HG03175 (cell line): Measurements from ENCODE around the gene HHIP.
A peak's percentile ranks its signal among the peaks of the same experiment; 100 is the strongest.

Experiments
- ATAC-seq: cut with Tn5 transposase; IDR thresholded peaks from one replicate; pipeline ENCODE4 v1.9.1; 2021; ENCODE audit warnings: mild to moderate bottlenecking, moderate library complexity; ENCODE audit not compliant: unreplicated experiment

HHIP gene, protein sequence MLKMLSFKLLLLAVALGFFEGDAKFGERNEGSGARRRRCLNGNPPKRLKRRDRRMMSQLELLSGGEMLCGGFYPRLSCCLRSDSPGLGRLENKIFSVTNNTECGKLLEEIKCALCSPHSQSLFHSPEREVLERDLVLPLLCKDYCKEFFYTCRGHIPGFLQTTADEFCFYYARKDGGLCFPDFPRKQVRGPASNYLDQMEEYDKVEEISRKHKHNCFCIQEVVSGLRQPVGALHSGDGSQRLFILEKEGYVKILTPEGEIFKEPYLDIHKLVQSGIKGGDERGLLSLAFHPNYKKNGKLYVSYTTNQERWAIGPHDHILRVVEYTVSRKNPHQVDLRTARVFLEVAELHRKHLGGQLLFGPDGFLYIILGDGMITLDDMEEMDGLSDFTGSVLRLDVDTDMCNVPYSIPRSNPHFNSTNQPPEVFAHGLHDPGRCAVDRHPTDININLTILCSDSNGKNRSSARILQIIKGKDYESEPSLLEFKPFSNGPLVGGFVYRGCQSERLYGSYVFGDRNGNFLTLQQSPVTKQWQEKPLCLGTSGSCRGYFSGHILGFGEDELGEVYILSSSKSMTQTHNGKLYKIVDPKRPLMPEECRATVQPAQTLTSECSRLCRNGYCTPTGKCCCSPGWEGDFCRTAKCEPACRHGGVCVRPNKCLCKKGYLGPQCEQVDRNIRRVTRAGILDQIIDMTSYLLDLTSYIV

DNA sequence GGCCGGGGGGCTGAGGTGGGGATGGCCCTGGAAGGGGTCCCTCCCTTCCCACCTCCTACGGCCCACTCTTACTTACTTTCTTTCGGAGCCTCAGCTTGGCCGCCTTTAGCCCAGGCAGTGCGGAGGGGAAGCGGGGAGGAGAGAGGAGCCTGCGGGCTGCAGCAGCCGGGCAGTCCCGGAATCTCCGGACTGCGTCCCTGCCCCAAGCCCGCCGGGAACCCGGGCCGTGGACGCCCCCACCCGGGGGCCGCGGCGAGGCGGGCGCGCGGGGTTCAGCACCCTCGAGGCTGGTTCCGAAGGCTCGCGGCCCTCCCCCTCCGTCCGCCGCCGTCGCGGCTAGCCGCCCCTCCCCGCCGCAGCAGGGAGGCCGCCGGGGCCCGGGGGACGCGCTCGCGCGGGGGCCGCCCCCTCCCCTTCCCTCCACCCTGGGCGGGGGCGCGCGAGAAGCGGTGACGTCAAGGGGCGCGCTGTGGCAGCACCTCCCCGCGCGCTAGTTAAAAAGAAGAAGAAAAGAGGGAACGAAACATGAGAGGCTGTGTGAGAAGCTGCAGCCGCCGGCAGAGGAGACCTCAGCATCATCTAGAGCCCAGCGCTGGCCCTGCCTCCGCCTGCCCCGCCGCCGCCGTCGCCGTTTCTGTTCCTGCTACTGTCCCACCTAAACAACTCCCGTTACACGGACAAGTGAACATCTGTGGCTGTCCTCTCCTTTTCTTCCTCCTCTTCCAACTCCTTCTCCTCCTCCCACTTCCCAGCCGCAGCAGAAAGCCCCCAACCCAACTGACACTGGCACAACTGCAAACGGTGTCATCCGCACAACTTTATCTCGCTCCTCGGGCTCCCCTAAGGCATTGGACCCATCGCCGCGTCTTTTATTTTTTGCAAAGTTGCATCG is at the start of gene HHIP:
Gene HHIP, plus strand, starts transcription at position 526 of the 892 bp plus-strand sequence. CDS start 520 bp downstream, outside the sequence.
- ATAC-seq: no peak

DNA sequence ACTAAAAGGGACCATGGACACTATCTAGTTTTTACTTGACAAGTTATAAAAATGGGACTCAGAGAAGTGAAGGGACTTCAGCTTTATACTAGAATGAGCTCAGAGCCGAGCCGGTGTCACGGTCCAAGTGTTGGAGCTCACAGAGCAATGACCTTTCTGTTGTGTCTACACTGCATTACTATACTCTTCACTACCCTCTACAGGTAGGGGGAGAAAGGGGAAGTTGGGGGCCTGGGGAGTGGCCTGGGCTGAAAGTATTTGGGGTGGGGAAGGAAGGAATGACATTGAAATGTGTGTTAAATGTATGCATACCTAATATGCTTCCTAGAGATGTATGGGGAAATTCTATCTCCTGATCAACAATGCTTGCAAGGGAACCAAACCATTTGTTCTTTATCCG is 48.8 kb upstream of the HHIP start:
- ATAC-seq: no peak

DNA sequence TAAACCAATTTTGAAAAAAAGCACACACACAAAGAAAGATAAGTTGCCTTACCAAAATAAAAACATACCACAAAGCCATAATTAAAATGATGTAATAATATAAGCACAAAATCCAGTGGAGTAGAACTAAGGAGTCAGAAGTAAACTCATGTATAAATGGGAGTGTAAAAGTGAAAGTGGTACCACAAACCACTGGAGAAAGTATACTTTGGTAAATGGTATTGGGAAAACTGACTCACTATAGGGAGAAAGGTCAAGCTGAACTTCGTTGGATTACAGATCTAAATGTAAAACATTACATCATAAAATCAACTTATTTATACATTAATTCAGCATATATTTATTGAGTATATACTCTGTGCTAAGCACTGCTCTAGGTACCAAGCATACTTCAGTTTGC is 46.3 kb upstream of the HHIP start:
- ATAC-seq: no peak

DNA sequence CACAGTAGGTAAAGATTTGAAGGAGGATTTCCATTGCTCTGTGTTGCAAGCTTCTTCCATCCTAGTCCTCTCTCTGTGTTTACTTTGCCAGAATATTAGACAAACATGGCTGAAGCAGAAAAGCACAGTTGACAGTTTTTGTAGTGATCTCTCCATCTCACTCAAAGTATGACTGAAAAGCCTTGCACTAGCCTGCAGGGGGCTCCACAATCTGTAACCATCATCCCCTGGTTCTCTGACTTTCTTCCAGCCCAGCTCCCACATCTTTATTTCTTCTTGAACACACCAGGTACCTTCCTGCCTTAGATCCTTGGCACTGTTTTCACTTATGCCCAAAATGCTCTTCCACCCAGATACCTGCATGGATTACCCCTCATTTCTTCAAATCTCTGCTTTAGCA is 34.1 kb upstream of the HHIP start:
- peak; percentile 64 for ATAC-seq

DNA sequence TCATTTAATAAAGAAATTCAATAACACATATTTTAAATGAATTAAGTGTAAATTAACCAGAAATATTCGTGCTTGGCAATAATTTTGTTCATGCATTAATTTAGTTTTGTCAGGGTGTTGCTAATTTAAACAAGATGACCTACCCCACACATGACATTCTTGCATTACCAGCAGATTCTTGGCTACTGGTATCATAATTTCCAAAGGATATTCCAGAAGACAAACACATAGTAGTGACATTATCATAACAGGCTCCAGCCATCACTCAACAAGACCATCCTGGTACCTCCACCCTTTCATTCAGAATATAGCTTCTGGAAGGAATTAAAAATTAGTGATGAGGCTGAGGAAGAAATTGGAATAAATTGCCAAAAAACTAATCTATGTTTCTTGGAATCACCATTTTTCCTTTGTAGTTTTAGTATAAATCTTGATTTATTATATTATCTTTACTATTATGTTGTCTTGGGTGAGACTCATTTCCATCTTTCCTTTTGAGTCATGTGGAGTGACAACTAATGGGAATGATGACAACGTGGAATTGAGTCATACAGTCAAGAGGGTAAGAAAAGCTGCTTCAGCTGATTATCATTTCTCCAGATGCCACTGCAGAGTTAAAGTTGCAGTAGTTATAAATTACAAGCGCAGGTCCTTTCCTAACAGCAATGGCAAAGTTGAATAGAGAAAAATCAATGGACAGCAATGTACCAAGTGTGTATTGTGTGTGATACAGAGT is 30.9 kb upstream of the HHIP start:
- ATAC-seq: no peak

DNA sequence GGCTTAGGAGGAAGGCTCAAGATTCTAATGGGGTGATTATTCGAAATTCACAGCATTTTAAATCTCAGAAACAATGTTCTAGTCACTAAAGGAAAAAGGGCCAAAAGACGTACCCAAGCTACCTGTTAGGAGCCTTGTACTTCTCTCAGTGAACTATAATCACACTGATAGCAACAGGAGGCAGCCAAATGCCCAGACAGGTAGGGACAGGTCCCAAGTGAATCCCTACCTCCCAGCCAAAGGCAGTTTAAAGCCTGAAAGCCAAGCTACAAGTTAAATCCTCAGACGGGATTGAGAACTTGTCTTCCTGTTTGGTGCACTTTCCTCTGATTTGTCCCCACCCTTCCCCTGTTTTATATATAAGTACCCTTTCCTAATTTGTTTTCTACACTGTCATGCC is 24.3 kb upstream of the HHIP start:
- ATAC-seq: no peak

DNA sequence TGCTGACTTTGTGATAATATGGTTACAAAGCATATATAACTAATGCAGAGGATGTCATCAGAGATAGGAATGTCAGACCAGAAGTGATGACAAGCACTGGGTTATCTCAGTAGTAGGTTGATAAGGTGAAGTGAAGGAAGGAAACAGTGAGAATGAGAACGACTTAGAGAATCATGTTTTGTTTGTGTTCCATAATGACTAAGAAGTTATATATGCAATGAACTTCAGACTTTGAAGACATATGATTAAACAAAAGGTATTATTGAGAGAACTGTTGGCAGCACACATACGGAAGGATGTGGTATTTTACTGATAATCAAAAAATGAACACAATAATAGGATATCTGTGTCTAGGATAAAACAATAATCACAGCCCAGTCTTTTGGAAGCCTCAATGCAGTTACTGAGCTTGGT is 18.3 kb upstream of the HHIP start:
- no peak for ATAC-seq

DNA sequence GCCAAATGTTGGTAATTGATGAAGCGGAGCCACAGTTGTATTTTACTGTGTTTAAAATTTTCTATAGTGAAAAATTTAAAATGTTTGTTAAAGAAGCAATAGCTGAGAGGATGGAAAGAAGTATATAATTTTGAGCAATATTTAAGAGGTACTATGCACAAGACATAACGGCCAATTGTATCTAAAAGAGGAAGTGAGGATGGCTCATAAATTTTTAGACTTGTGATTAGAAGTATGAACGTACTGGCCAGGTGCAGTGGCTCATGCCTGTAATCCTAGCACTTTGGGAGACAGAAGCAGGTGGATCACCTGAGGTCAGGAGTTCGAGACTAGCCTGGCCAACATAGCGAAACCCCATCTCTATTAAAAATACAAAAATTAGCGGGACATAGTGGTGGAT is 12.7 kb upstream of the HHIP start:
- no peak for ATAC-seq

DNA sequence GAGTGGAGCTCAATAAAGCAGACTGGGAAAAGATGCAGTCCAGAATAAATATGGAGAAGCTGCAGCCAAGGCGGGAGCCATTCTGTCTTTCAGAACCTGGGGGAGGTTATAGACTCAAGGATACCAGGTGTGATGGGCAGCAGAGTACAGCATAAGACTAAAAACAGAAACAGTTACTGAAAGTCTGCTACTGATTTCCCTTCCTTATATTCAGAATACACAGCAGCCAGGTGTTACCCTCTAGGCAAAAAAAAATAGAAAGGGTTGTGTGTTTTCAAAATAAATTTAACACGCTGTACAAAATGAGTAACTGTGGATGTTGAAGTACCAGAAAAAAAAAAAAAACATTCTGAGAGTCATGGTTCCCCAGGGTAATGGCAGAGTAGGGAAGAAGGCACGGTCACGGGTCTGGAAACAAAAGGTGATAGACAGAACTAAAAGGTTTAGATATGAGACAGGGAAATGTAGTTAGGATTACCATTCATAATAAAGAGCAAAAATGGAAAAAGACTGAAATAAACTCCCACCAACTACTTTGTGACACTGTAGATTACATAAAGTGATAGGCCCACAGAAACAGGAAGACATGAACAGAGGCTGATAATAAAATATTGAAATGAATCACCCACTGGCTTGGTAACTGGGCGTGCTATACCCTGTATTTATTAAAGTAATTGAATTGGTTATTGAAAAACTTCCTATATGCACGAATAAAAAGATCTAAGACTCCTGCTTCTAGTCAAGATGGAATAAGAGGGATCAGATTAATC is 10.8 kb upstream of the HHIP start:
- peak; percentile 98 for ATAC-seq

DNA sequence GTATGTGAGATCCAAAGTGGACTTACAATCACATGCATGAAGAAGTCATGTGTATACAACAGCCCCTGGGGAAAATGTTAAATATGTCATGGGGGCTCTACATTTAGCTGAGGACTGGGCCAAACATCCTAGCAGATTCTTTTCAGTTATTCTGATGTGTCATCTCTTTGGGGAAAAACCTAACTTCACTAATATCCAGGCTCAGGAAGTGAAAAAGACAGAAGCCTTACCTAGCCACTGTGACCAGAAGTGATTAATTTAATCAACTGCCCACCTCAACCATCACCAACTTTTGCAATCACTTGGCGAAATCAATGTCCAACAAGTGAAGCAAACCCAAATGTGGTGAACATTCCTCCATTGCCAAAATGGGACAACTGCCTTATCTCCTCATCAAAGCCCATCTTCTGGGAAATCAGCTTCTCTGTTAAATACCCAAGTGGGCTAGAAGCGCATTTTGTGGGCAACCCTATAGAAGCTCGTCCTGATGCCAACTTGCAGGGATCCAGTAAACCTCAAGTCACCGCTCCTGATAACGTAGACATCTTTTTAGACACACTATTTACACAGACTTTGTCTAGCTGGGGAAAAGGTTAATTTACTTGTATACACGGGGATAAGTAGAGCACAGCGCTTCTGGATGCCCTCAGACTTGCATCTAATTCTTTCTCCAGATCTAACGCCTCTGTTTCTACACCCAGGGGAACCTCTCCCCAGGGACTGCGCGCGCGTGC is 1.4 kb upstream of the HHIP start:
- no peak for ATAC-seq

DNA sequence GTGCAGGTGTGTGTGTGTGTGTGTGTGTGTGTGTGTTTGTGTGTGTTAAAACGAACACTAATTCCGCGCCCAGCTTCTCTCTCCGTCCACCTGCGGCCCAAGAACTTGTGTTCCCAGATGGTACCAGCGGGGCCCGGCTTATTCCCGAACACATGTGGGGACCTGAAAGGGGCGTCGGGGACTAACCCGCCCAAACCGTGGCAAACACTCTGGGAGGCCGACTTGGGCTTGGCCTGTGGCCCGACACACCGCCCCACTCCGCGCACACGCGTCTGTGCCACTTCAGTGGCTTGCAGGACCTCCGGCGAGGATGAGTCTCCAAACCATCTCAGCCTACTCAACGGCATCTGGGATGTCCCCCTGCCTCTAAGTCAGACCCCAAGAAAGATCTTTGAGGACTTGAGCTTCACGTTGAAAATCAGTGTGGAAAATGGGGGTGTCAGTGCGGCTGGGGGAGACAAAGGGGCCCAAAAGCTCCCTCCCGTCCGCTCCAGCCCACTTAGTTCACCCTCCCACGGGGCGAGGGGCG is 790 bp upstream of the HHIP start:
- ATAC-seq: no peak

DNA sequence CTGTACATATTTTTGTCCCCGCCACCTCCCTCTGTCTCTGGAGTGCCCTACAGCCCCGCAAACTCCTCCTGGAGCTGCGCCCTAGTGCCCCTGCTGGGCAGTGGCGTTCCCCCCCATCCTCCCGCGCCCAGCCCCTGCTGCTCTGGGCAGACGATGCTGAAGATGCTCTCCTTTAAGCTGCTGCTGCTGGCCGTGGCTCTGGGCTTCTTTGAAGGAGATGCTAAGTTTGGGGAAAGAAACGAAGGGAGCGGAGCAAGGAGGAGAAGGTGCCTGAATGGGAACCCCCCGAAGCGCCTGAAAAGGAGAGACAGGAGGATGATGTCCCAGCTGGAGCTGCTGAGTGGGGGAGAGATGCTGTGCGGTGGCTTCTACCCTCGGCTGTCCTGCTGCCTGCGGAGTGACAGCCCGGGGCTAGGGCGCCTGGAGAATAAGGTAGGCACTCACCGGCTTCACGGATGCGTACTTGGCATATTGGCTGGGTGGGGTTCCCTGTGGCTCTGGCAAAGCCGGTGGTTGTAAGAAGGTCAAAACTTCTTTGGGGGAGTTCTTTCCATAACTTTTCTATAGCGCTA is 653 bp downstream of the HHIP start:
- ATAC-seq: peak; percentile 30

DNA sequence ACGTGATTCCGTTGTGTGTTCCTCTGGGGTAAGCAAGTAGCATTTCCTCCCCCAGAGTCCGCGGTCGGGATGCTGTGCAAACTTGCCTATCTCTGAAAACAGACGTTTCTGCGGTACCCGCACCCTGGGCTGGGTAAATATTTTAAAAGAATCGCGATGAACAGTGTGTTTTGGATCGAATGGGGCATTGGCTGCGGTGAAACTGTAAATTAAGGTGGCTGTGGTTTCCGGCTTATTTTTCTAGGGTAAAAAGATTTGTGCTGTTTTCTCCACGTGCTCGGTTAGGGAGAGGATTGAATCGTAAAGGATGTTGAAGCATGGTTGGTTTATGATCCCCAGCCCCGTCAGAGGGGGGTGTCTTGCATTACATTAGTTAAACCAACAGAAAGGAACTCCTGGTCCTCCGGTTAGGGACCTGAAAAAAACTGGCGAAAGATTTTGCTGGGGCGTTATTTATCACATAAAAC is 1.2 kb downstream of the HHIP start:
- ATAC-seq: peak; percentile 23

DNA sequence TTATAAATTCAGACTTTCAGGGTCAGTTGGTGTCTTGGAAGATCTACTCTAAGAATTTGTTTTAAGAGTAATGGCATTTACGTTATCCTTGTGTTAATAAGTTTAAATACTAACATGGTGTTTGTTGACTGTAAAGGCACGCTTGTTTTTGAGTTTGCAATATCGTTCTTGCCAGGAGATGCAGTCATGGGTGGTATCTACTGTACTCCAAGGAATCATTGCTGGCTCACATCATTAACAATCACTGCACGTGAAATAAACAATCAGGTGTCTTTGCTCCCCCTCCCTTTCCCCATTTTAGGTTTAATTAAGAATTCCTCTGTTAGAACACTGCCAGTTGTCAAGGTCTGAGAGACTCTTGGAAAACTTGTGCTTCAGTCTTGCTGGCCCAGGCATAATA is 1.6 kb downstream of the HHIP start:
- no peak for ATAC-seq

DNA sequence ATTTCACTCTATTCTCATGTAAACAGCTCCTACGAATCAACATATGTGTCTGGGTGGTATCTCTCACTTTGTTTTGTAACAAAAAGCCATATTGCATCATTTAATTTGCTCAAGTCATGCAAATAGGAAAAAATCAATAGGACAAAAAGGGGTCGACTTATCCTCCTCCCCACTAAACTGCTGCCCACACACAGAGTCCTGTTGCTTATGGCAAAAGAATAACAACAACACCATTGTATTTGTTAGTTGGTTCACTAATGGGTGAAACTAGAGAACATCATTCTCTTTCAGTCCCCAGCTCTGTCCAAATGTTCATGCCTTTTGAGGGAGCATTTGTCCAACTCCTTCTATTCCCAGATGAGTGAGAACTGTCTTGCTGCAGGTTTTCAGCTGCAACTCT is 2.1 kb downstream of the HHIP start:
- no peak for ATAC-seq

DNA sequence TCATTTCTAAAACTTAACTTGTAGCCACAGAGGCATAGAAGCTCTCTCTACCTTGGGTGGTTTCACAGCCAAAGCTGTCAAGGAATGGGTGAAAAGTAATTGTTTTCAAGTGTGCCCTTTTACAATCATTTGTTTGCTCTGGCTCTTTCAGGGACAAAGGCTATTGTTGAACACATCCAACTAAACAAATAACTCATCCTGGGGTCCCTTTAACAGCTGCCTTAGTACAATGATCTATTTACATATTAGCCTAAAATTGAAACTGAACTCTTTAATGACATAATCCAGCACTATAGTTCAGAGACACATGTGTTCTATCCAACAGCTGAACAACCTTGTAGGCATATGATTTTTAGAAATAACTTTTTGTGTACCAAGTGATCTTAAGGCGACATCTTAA is 3.7 kb downstream of the HHIP start:
- no peak for ATAC-seq

DNA sequence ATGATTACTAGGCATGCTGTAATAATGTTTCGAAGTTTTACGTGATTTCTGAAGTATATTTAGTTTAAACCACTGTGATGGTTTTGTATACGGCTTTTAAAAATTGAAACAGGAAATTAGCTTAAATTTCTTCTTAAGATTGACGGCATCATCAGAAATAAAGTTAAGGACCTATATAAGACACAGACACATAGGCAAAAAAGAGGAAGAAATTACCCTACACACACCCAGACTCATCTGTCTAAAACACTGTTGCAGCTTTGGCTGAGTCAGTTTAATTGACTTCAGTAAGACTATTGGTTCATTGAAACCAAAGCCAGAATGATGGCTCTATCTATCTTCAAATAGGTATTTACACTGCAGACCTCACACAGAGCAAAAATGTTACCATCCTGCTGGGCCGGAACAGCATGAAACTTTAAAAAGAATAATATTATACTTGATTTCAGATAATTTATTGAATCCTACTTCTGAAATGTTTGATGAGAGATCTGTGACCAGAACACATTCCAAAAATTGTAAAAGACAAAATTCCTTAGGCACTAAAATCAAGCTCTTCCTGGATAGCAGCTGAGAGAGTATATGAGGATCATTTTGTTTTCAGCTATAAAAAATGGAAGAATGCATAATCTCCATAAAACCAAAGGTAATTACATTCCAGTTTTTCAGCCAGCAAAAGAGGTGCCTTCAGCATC is 4.5 kb downstream of the HHIP start:
- ATAC-seq: no peak
